GM18909 (cell line): ENCODE data around the gene ENOX1.

Source experiments
- ATAC-seq: cut with Tn5 transposase; IDR thresholded peaks from one replicate; pipeline ENCODE4 v1.9.1; 2021; ENCODE audit warnings: mild to moderate bottlenecking; ENCODE audit not compliant: unreplicated experiment, poor library complexity

ENOX1 gene

DNA sequence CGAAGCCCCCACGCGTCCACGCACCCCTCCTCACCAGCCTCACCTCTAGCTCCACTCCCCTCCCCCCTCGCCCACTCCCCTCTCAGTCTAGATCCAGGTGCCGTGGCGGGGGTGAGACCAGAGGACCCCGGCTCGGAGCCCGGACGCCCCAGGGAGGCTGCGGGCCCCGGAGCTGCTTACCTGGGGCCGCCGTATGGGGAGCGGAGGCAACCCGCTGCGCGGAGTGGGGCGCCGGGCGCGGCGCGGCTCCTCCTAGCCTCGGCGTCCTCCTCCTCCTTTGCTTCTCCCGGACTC, 353 bp downstream of the ENOX1 start:
- ATAC-seq = no peak

DNA sequence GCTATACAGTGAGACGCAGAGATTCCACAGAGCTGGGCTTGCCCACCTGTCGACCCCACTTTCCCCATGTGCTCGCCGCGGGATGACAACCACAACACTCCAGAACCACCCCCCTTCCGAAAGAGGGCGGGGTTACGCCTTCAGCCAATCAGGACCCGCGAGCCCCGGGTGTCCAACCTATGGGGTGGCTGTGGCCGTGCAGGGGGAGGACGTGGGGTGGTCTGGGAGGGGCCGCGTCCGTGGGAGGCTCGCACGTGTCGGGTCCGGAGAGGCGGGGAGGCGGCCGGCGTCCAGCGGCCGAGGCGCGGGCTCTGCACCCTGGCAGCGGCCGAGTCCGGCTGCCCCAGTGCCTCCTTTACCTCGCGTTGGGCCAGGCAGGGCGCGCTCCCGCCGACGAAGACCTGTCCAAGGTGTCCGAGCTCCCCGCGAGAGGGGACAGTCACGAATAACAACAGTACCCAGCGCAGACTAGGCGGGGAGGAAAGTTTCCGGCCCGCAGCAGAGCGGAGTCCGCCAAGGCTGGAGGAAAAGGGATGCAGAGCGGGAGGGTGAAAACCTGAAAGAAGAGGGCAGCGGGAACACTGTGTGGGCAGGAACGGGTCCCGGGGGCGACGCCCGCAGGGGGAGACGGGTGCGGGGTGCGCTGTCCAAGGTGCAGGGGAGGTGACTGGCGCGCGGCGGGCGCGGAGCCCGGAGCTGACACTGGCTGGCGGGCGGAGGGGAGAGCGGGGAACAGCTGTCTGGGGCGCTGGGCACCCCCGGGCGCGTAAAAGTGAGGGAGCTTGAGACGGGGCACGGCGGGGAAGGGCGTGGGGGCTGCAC, 911 bp downstream of the ENOX1 start:
- ATAC-seq = no peak

DNA sequence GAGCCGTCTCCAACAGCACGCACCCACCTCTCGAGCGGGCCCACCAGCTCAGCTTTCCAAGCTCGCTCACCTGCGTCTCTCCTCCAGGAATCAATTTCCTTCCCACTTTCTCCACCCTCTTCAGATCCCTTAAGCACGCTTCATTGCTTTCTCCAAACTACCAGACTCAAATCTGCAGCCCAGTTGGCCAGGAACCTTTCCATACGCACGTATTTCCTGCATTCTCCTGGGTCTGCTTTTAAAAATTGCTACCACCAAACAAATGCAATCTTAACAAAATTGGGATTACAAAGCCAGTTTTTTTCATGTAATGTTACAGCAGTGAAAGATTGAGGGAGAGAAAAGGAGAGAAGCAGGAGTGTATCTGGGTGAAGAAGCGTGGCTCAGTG, 1.5 kb downstream of the ENOX1 start:
- ATAC-seq = no peak

DNA sequence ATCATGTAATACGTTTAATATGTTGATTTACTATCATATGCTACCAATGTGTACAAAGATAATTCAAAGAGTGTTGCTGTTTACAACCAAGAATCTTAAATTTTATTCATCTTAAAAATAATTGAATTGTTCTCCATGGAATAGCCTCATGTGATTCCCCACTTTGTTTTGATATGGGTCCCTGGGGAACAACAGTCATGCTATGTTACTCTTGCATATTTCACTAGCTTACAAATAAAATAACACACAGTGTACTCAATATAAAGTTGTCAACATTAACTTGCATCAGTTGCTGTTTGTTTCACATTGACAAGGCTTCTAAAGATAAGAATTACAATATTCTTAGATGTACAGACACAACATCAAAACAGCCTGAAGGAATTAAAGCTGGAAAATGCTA, 2.3 kb downstream of the ENOX1 start:
- no peak for ATAC-seq

DNA sequence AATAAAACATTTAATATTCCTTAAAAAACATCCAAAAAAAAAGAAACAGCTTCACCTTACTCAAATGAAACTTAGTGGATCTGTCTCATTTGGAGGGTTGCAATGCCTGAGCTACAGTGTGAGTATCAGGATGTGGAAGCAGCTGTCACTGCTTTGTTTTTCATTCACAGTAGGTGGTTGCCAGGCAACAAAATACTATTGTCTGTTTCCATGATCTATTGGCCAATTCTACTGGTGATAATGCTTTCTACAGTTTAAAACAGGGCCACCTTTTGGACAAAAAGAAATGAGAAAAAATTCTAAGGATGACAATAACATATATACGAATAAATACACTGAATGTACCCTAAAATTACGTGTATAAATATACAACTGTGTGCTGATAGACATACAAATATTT, 3.0 kb downstream of the ENOX1 start:
- ATAC-seq = no peak

DNA sequence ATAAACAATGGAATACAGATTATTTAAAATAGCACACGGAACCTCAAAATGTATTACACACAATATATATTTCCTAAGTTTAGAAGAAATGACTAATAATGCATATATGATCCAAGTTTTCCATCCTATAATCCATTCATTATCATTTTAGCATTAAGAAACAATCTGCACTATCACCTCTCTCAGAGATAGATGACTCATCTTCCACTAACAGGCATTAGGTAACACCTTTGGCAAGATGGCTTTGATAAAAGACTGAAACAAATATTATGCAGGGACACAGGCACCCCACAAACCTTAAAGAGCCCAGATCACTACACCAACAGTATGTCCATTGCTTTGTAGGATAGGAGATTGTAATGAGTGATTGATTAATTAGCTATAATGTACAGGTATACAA, 4.1 kb downstream of the ENOX1 start:
- no peak for ATAC-seq

DNA sequence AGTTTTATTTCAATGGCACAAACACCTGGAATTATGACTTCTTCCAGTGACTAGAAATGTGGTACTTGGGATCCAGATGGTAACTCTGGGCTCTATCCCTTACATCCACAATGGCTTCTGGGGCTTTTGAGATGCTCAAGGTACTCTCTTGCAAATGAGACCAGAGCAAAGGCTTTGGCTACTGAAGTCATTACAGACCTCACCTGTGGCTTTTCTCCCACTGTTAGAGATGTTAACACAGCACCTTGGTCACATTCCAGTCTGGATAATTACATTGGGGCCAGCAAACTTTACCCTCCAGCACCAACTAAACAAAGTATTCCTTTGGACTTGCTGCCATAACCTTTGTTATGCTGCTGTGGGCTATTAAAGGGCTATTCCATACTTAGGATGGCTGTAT, 6.1 kb downstream of the ENOX1 start:
- no peak for ATAC-seq

DNA sequence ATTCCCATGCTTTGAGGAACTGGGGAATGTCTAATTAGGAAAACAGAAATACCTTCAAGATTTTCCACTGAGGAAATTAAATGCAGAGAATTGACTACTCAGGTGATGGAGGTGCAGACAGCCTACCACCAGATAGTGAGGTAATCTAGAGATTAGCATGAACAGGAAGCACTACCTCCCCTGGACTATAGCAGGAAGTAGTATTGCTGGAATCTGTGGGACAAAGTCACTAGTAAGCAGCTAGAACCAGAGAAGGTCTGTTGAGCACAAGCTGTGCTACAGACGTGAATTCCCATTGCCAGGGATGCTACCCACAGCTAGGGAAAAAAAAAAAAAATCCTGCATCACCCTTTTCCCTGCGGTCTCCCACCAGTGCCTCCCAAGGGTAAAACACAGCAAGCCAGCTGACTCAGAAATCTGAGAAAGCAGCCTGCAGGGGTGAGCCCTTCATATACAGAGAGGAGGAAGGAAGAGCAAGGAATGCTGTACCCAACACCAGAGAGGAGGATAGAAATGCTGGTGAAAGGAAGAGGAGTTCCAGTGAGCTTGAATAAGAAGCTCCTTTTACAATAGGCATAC, 10.2 kb downstream of the ENOX1 start:
- ATAC-seq = no peak

DNA sequence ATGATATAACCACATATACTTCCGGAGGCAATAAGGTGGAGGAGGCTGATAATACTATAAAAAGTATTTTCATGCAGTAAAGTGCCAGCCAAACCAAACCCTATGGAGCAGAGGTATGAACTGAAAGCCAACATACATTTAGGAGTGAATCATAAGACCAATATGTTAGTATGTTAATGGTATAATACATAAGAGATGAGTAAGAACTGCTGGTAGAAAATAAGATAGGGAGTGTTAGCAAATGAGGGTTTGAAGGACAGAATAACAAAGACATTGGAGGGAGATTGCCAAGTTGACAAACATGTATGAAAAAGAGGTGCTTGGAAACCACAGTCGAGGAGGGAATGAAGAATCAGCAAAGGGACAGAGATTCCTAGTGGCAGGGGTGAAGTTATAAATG, 10.8 kb downstream of the ENOX1 start:
- no peak for ATAC-seq

DNA sequence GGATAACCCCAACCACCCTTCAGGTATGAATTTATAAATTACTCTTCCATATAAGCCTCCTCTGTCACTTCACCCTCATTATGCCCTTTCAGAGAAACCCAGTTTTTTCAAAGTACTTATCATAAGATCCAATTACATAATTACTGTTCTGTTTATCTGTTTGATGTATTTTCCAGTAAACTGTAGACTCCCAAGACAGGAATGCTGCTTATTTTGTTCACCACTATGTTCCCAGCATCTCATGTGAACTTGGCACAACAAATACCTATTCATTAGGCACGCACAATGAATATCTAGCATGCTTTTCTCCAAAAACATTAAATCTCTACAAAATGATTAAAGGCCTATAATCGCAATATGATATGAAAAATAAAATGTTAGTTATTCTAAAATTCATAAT, 13.2 kb downstream of the ENOX1 start:
- no peak for ATAC-seq

DNA sequence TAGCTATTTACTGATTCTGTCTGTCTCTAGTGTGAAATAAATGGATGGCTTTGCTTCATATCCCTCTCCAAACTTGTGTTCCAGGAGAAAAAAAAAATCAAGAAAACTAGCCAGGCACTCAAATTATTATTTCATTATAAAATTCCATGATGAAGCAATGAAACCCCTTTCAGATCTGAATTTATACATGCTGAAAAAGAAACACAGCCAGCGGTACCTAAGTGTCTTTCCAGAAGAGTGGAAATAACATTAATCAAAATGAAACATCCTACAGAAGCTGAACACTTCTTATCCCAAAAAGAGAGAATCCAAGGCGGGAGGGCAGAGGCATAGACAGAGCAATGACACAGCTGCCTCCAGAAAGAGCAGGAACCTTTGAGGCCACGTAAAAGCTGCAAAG, 15.9 kb downstream of the ENOX1 start:
- no peak for ATAC-seq

DNA sequence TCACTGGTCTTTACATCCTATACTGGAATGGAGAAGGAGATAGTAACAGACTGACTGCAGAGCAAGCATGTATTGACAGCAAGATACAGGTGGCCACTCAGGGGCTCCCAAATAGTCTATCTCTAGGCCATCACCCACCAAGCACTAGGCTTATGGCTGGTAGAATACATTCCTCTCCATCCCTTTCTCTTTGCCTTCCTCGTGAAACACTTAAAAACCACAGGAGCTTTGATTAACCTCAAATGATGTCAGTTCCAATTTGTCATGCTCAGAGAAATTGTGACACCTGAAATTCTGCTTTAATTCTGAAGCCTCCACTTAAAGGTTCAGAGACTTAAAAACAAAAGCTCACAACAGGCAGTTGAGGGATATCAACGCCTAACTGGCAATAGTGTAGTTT, 17.2 kb downstream of the ENOX1 start:
- ATAC-seq = no peak

DNA sequence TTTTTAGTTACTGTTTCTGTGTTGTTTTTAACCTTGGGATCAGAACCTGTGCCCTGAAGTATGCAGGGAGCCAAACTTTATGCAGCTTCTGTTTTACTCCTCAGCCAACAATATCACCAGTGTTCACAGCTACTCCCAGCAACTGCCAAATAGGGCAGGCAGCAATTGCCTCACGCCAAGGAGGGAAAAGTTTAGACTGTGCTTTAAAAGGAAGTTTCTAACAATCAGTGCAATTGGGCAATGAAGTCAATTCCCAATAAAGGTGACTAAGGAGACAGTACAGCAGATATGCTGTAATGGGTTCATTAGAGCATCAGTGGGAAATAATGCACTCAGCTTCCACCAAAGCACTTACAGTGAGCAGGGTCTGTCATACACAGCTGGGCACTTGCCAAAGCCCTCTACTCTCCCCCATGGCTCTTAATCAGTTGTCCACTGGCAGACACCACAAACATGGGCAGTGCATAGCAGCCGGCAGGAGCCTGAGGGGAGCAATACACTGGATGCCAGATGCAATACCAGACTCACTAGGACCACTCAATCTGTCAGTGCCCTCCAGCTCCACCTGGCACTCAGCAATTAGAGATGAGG, 19.3 kb downstream of the ENOX1 start:
- no peak for ATAC-seq

DNA sequence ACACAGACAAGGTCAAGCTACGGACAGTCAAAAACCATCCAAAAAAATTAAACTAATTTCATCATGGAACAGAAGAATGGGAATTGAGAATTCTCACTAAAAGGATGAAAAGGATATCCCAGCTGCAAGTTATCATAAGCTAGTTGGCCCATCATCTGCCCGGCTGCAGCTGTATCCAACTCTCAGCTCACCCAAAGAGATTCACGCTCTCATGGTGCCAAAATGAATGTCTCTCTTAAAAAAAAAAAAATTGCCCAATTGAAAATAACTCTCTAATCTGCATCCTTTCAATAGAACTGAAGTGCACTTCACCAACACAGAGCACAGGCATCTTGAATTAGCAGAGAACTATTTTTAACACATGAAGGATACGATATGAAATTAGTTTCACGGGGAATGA, 20.0 kb downstream of the ENOX1 start:
- no peak for ATAC-seq

DNA sequence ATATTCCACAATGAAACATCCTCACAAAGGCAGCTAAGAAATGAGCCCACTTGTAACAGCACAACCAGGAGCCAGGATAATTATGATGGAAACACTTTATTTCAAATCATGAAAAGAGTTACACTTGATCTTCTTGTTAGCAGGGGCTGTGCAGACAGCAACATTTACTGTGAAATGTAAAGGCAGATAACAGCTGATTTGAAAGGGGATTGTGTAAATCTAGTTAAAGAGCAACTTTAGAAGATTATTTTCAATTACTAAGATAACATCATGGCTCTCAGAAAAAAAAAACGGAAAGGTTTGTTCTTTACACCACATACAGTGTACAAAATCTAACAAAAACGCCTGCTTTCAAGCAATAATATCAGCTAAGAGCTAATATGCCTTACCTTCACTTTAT, 22.4 kb downstream of the ENOX1 start:
- no peak for ATAC-seq

DNA sequence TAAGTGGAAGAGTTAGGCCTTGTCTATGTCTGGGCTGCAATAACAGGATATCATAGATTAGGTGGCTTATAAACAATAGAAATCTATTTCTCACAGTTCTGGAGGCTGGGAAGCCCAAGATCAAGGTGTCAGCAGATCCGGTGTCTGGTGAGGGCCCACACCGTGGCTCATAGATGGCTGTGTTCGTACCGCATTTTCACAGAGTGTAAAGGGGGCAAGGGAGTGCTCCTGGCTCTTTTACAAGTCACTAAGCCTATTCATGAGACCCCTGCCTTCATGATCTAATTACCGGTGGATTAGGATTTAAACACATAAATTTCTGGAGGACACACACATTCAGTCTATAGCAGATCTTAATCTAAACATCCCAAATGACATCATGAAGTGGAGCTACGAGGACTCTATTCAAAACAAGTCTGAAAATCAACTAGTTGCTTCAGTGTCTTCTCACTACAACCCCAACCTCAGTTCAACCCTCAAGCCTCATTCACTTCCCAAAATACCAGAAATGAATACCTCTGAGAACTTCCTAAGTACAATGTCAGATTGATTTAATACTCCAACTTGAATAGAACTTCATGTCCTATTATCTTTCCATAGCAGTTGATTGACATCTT, 23.5 kb downstream of the ENOX1 start:
- ATAC-seq = no peak

DNA sequence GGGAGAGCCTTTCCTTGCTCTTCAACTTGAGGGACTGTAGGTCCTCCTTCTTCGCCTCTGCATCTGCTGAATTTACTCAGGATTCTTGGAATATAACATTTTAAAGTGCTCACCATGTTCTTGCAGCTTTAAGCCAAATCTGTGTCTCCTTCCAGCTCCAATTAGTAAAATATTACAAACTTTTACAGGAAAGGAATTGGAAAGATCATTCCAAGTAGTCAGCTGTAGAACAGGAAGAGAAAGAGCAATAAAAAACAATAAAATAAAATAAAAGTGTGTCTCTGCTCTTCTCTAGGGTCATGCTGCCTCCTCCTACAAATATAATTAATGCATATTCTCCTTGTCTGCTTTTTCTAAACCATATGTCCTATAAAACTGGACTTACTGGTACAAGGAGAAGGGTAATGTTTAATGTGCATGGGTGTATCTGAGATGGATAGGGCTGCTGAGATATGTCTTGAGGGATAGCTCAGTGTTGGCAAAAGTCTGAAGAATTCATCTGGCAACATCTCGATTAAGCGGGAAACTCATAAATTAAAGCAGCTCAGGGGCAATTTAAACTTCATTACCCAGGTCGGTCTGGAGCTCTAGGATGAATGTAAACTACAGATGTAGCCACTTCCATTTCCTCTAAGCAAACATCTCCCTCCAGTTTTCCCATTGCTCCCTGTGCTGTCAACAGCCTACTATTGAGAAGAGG, 25.0 kb downstream of the ENOX1 start:
- ATAC-seq = no peak

DNA sequence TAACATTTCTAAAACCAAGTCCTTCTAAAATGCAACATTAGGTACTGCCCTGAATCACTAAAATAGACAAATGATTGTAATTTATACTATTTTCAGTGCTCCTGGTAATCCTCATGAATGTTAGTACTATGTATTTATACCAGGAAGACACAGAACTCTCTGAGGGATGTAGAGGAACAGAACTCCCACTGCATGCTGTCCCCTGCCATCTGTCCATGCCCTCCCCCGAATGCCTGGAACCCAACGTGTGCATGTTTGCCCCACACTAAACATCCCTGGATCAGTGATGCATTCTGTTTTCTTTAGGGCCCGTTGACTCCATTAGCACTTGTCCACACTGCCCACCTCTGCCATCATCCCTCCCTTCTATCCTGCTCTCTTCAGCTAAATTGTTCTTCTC, 26.5 kb downstream of the ENOX1 start:
- no peak for ATAC-seq

DNA sequence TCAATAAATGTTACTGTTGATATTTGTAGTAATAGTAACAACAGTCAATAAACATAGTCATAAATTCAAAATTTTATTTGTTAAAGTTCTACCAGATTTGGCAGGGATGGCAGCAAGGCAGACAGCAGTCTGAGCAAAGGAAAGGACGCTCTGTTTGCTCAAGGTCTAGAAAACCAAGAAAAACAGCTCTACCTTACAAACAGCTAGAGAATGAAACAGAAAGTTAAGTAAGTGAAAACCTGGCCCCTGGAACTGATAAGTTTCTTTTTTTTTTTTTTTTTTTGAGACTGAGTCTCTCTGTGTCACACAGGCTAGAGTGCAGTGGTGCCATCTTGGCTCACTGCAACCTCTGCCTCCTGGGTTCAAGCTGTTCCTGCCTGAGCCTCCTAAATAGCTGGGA, 27.9 kb downstream of the ENOX1 start:
- ATAC-seq = peak; percentile 47

DNA sequence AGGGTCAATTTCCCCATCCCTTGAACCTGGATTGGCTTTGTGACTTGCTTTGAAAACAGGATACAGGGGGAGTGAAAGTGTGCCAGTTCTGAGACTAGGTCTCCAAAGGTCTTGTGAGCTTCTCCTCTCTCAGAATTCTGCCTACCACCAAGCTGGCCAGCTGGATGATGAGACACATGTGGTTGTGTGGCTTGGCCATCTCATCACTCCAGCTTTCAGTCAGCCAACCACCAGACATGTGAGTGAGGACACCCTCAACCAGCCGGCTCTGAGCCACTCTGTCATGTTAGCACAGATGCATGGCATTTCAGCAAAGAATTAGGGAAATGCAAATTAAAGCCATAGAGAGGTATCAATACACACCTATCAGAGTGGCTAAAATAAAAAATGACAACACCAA, 29.5 kb downstream of the ENOX1 start:
- ATAC-seq = no peak

DNA sequence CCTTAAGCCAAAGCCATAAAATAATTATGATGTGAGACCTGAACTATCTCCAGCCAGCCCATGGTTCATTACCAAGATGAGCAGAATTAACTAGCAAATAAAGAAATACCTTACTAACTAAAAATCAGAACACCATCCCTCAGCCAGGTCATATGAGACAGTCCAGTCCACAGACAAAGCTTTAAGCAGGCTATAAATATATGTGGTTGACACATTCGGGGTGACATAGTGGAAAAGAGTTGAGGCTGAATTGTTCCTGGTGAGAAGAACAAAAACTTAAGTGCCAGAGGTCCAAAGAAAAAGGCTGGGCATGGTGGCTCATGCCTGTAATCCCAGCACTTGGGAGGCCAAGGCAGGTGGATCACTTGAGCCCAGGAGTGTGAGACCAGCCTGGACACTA, 30.9 kb downstream of the ENOX1 start:
- no peak for ATAC-seq
